Colonic mucosa (tissue), 4 donors: ENCODE measurements around the gene MRTFA. TPM values are rescaled to one million over a fixed set of nuclear protein-coding genes. Genes with fewer than 3 reads are reported as not detected.

Experiments used
- DNase-seq: peaks from one replicate; pipeline ENCODE4 v3.0.0-alpha.2; 2020
- H3K27ac ChIP-seq: fragments of 200-600 bp; one replicate; pipeline ENCODE4 v1.8.0; 2021
- H3K27me3 ChIP-seq: fragments of 200-600 bp; one replicate; pipeline ENCODE4 v1.8.0; 2021
- H3K36me3 ChIP-seq: fragments of 200-600 bp; one replicate; pipeline ENCODE4 v1.8.0; 2021
- H3K4me1 ChIP-seq: fragments of 200-600 bp; one replicate; pipeline ENCODE4 v1.8.0; 2021; ENCODE audit warnings: mild to moderate bottlenecking
- H3K4me3 ChIP-seq: fragments of 200-600 bp; one replicate; pipeline ENCODE4 v1.8.0; 2021
- H3K9ac ChIP-seq, 2 donors: one replicate each; pipeline ENCODE4 v1.7.0; 2013; ENCODE audit warnings: control low read depth in 2 of 2, low read depth in 2 of 2, low read length in 2 of 2
- H3K9me3 ChIP-seq: fragments of 200-600 bp; one replicate; pipeline ENCODE4 v1.8.0; 2021
- intact Hi-C: fragments of 100-400 bp; cut with DNase I; formaldehyde crosslinking; loops from one replicate; pipeline ENCODE4 v1.14.1; 2022
- total RNA-seq, 2 donors: library from RNA; stranded (reverse); fragmentation: NEBNext Ultra II Directional in 1 of 2; extraction: Animal tissue kit (Norgen Biotek cat#: 25700) in 1 of 2; gene quantifications; one replicate each; pipeline ENCODE4 v1.2.1, GENCODE V29; 2021
- TF ChIP-seq, protein P1 (sequence below): fragments of 200-600 bp; IDR thresholded peaks from one replicate; pipeline ENCODE4 v1.8.0; 2022; ENCODE audit warnings: antibody characterized with exemption, mild to moderate bottlenecking
- donor health status: healthy.
- donor health status: DM: no; HTN: no; CAD: no.
- donor health status: DM: no; HTN: no; CAD: no.

Gene MRTFA
- total RNA-seq, 2 donors from 2014 or later: 31.9 to 35.6 TPM

DNA sequence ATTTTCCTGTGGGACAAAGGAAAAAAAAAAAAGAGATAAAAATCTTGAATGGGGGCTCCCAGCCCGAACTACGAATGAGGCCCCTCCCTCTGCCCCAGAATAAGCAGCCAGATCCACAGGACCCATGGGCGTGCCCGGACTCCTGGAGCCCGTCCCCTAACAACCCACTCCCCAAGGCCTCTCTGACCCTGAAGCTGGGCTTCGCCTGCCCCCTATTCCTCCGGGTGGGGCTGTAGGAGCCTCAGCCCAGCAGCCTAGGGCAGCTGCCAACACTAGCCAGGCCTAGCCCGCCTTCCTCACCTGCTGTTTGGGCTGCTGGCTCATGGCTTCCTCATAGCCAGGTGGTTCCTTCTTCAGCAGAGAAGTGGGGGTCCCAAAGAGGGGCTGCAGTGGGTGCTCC, 219.5 kb downstream of the MRTFA start:
- H3K27ac ChIP-seq: no peak overlapping the region

DNA sequence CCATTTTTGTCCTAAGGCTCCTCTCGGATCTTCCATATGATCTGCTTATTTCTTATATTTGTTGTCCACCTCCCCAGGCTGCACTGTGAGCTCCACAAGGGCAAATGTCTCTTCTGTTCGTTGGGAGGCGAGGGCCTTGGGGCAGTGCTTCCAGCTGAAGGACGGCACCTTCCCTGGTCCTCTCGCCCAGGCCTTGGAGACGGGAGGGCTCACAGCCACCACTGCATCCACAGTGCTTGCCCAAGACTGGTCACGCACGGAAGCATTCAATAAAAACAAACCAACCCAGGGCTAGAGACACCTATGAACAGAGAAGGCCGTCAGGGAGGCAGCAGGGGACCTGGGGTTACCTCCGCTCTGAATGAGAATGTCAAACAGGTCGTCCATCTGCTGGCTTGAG, 219.9 kb downstream of the MRTFA start:
- Histone ChIP-seq H3K27ac (no peak overlapping the region), H3K4me1 (no peaks in the 10 kb centered on the region), H3K9me3 (no peaks in the 10 kb centered on the region), H3K4me3 (no peak overlapping the region), H3K9ac (no peak overlapping the region), H3K36me3 (peaks cover 13% of the 10 kb centered on the region), H3K27me3 (no peaks in the 10 kb centered on the region)
- intact Hi-C loops: no loop called here
- TF ChIP-seq, protein P1, sequence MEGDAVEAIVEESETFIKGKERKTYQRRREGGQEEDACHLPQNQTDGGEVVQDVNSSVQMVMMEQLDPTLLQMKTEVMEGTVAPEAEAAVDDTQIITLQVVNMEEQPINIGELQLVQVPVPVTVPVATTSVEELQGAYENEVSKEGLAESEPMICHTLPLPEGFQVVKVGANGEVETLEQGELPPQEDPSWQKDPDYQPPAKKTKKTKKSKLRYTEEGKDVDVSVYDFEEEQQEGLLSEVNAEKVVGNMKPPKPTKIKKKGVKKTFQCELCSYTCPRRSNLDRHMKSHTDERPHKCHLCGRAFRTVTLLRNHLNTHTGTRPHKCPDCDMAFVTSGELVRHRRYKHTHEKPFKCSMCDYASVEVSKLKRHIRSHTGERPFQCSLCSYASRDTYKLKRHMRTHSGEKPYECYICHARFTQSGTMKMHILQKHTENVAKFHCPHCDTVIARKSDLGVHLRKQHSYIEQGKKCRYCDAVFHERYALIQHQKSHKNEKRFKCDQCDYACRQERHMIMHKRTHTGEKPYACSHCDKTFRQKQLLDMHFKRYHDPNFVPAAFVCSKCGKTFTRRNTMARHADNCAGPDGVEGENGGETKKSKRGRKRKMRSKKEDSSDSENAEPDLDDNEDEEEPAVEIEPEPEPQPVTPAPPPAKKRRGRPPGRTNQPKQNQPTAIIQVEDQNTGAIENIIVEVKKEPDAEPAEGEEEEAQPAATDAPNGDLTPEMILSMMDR: no peak
- DNase-seq: no peak

More for the DNA sequence above, 219.5 kb downstream of the MRTFA start:
- H3K9me3 ChIP-seq: no peaks in the 10 kb centered on the region
- peaks cover 10% of the 10 kb centered on the region for H3K36me3 ChIP-seq
- no peaks in the 10 kb centered on the region for H3K27me3 ChIP-seq
- H3K4me1 ChIP-seq: no peaks in the 10 kb centered on the region
- H3K9ac ChIP-seq: no peak overlapping the region
- intact Hi-C loops: no loop called here
- no peak for DNase-seq
- TF ChIP-seq, protein P1: no peak
- no peak overlapping the region for H3K4me3 ChIP-seq

DNA sequence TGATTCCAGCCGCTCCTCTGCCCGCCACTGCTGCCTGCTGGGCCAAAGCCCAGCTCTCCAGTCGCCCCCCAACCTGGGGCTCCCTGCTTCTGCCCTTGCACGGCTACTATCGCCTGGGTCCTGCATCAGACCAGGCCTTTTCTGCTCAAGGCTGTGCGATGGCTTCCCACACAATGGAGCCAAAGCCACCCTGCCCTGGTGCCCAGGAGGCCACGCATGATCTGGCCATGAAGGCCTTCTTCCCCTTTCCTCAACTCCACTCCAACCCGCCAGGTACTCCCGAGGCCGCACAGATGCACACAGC, 220.3 kb downstream of the MRTFA start:
- no peaks in the 10 kb centered on the region for H3K9me3 ChIP-seq
- no peak overlapping the region for H3K4me3 ChIP-seq
- TF ChIP-seq, protein P1: no peak
- H3K27me3 ChIP-seq: no peaks in the 10 kb centered on the region
- no peaks in the 10 kb centered on the region for H3K4me1 ChIP-seq
- intact Hi-C loops: no loop called here
- no peak for DNase-seq
- H3K36me3 ChIP-seq: peaks cover 17% of the 10 kb centered on the region
- H3K27ac ChIP-seq: no peak overlapping the region
- no peak overlapping the region for H3K9ac ChIP-seq

DNA sequence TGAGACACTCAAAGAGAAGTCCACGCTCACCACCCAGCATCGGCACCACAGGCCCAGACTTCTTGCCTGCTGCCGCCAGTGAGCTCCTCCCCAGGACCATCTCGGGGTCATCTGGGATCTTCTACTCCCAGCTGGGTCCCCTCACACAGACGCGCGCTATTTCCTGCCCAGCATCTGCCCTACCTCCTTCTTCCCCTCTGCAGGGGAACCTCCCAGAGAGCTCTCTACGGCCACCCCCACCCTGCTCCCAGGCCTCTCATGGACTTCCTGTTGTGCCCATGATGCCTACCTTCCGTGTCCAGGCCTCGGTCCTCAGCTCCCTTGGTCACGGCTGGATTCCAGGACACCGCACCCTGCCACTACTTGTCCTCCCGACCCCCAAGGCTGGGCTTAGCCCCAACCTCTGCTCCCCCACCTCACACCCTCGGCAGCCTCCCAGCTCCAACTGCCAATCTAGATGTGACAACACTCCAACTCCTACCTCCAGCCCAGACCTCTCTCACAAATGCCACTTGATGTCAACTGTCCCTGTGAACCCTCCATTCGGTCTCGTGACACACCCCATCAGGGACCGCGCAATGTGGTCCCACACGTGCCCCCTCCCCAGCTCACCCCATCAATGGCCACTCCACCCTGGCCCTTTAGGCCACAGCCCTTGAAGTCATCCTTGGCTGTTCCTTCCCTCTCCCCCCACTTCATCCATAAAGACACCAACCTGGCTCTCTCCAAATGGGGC, 220.8 kb downstream of the MRTFA start:
- Histone ChIP-seq H3K9ac (no peak overlapping the region), H3K9me3 (no peaks in the 10 kb centered on the region), H3K27me3 (no peaks in the 10 kb centered on the region), H3K4me1 (no peaks in the 10 kb centered on the region), H3K4me3 (no peak overlapping the region), H3K36me3 (peaks cover 21% of the 10 kb centered on the region), H3K27ac (no peak overlapping the region)
- no peak for DNase-seq
- intact Hi-C loops: no loop called here
- TF ChIP-seq, protein P1: no peak

DNA sequence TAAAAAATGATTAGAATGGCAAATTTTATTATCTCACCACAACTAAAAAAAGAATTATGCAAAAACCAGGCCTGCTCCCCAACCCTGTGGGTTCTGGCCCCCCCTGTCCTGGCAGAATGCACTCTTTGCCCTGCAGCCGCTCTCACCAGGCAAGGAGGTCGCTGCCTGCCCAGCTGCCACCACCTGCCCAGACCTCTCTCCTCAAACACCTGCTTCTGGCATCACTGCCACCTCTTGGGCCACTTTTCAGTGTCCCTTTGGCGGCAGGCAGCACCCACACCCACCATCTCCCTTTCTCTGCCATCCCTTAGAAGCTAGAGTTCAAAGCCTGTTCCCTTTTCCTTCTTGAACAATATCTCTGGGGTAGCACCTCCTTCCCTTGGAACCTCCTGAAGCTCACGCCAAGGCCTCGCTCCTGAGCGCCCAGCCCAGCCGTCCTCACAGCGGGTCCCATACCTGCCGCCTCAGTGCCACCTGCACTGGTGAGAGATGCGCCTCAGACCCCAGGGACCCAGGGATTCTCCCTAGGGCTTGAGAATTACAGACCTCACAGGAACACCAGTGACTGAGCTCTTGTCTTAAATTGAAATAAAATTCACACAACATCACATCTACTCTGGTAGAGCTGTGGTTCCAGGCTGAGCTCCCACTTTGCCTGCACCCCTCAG, 221.5 kb downstream of the MRTFA start:
- intact Hi-C loops: no loop called here
- DNase-seq: no peak

More for the DNA sequence above, 221.5 kb downstream of the MRTFA start:
- Histone ChIP-seq H3K27me3 (no peaks in the 10 kb centered on the region), H3K36me3 (peaks cover 24% of the 10 kb centered on the region), H3K27ac (no peak overlapping the region), H3K9ac (no peak overlapping the region), H3K9me3 (no peaks in the 10 kb centered on the region), H3K4me3 (no peak overlapping the region), H3K4me1 (no peaks in the 10 kb centered on the region)
- TF ChIP-seq, protein P1: no peak
